Suppressor macrophage (primary cell): ENCODE measurements around the gene SLC36A2.

Experiments used
- DNase-seq, 4 experiments: peaks; one replicate each; pipeline ENCODE4 v3.0.0-alpha.2; 2020 to 2022

Gene SLC36A2

GRCh38 chr5:151283120-151283825 is 64.1 kb downstream of the SLC36A2 start:
- no peak for DNase-seq

GRCh38 chr5:151281001-151281639 is 66.2 kb downstream of the SLC36A2 start:
- no peak for DNase-seq

- DNase-seq, result peak in 1 of 4 experiments; percentile 27
Observed at GRCh38 chr5:151280443-151280842, 66.9 kb downstream of the SLC36A2 start.

- DNase-seq, result no peak
Observed at GRCh38 chr5:151278845-151279244, 68.5 kb downstream of the SLC36A2 start.

- DNase-seq, result no peak
Observed at GRCh38 chr5:151275803-151276202, 71.6 kb downstream of the SLC36A2 start.

GRCh38 chr5:151274666-151275065 is 72.7 kb downstream of the SLC36A2 start:
- no peak for DNase-seq

GRCh38 chr5:151271336-151271735 is 76.0 kb downstream of the SLC36A2 start:
- DNase-seq, result peak in 2 of 4 experiments; percentile 60 to 61

- DNase-seq, result peak; percentile 52 to 80 (median 63)
Observed at GRCh38 chr5:151270599-151270998, 76.8 kb downstream of the SLC36A2 start.

- DNase-seq, result no peak
Observed at GRCh38 chr5:151267491-151268260, 79.7 kb downstream of the SLC36A2 start.
